HG03354 (cell line): ENCODE measurements around the gene NCAN.

Experiments used
- ATAC-seq: cut with Tn5 transposase; IDR thresholded peaks from one replicate; pipeline ENCODE4 v1.9.1; 2021; ENCODE audit warnings: mild to moderate bottlenecking; ENCODE audit not compliant: unreplicated experiment, poor library complexity, severe bottlenecking

Gene NCAN

GRCh38 chr19:19257836-19258588, 46.3 kb downstream of the NCAN start:
- ATAC-seq, result no peak

GRCh38 chr19:19258589-19259338, 47.0 kb downstream of the NCAN start:
- ATAC-seq, result no peak

GRCh38 chr19:19259741-19260140, 48.0 kb downstream of the NCAN start:
- no peak for ATAC-seq

GRCh38 chr19:19260417-19261214, 48.9 kb downstream of the NCAN start:
- no peak for ATAC-seq

DNA sequence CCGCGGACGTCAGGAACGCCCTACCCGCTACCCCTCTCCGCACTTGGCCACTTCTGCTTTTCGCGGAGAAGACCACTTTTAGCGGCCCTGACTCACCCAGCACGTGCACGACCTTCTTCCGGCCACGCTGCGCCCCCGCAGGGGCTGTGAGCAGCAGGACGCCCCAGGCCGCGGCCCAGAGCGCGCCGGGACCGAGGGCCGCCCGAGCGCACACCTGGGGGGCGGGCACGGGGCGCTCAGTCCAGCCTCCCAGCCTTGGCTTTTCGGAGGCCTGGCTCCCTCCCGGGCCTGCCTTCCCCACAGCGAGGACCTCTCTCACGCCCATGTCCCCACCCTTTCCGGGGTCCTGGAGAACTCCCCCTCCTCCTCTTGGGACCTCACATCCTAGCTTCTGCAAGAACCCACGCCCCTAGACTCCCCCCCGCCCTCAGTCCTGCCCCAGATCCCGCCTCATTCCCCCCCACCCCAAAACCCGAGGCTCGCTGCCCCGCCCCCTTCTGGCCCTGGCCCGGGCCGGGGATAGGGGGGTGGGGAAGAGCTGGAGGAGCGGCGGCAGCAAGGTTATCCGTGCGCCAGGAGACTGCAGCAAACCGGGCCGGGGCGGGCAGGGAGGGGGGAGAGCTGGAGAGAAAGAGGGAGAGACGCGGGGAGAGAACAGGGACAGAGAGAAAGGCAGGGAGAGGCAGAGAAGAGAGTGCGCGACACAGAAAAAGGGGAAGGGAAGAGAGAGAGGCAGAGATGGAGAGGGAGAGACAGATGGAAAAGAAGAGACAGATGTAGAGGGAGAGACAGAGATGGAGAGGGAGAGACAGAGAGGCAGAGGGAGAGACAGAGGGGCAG, 49.8 kb downstream of the NCAN start:
- ATAC-seq, result no peak

- no peak for ATAC-seq
These were observed 50.7 kb downstream of the NCAN start for GRCh38 chr19:19262190-19263057.

GRCh38 chr19:19263886-19264487, 52.2 kb downstream of the NCAN start:
- no peak for ATAC-seq

DNA sequence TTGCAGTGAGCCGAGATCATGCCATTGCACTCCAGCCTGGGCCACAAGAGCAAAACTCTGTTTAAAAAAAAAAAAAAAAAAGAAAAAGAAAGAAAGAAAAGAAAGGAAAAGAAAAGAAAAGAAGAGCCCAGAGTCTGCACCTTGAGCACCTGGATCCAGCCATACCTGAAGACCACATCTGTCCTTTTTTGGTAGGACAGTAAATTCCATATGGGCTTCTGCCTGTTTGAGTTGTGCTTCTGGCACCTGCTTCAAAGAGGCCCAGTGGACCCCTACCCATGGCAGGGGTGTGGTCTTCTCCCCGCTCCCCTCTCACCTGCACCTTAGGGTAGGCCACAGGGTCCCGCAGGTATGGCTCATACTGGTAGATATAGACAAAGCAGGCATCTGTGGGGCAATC, 55.5 kb downstream of the NCAN start:
- no peak for ATAC-seq

DNA sequence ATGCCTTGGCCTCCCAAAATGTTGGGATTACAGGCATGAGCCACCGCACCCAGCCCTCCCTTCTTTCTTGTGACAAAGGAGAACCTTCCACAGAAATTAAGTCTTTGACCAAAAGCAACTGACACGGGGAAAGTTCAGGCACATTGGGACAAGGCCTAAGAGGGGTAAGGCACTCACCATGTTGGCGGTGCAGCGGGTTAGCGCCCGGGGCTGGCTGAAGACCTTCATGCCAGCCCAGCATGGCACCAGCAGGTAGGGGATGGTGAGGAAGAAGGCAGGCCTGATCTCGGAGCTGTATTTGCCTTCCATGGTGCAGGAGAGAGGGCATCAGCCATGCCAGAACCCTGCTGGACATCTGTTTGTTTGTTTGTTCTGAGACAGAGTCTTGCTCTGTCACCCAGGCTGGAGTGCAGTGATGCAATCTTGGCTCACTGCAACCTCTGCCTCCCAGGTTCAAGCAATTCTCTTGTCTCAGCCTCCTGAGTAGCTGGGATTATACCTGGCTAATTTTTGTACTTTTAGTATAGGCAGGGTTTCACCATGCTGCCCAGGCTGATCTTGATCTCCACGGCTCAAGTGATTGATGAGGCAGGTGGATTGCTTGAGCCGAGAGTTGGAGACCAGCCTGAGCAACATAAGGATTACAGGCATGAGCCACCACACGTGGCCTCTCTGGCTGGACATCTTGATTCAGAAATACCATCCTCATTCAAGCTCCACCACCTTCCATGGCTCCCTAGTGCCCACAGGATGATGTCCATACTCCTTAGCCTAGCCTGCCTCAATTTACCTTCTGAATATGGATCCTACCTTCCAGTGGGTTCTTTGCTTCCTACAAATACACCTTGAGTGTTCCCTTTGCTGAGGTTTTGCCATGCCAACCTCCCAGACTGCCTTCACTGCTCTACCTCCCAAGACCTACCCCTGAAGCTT, 57.0 kb downstream of the NCAN start:
- no peak for ATAC-seq

GRCh38 chr19:19269952-19270694, 58.4 kb downstream of the NCAN start:
- ATAC-seq, result no peak

DNA sequence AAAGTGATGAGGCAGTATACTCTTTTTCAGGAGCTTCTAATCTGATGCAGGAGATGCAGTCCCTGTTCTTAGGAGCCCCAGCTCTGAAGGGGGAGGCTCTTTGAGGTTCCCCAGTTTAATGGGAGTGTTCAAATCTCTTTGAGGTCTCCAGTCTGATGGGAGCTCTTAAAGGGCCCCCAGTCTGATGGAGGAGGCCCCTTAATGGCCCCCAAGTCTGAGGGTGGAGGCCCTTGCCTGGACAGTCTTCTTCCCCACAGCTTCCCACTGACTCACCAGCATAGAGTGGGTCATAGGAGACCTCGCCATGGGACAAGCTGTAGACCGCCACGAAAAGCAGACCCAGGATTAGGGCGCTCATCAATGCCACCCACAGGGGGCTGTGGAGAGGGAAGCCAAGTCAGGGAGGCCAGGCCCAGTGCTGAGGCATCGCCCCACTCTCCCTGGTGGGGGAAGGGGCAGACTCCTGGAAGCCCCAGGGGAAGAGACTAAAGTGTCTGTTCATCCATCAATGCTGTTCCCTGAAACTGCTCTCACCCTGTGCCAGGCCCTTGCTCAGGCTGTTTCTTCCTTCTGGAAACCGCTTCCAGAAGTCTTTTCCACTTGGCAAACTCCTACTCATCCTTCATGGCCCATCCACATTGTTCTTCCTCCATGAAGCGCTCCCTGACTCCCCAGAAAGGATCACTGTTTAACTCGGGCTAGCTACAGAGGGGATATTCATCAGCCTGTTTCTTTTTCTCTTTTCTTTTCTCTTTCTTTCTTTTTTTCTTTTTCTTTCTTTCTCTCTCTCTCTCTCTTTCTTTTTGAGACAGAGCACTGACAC, 59.2 kb downstream of the NCAN start:
- no peak for ATAC-seq

DNA sequence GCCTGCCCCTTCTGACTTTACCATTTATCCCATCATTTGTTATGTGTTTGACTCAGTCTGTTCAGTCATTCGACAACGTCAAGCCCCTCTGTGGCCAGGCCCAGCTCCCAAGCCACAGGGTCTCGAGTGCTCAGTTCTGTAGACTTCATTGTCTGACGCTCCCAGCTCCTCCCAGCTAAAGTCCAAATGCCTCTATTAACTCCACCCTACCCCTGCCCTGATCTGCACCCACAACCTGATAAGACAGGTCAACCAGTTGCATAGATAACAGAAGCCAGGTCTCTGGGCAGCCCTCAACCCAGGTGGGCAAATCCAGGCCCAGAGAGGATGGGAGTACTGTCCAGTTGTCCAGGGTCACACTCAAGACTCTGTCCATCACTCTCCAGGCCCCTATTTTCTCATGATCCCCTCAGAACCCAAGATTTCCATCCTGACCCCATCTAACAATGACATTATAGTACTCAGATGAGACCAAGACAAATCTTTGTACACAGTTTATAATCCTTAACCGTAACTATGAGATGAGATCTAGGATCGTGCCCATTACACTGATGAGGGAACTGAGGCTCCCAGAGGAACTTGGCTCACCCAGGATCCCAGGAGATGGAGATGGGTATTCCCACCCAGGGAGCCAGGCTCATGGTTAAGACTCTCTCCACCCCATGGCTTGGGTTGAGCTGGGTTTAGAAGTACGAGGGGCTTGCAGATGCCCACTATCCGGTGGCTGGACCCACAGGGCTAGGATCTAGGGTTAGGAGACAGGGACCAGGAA, 60.3 kb downstream of the NCAN start:
- no peak for ATAC-seq

- ATAC-seq, result no peak
These were observed 62.4 kb downstream of the NCAN start for GRCh38 chr19:19274146-19274545.

GRCh38 chr19:19274716-19275565, 63.2 kb downstream of the NCAN start:
- ATAC-seq, result no peak
